Measurements from ENCODE around the gene CSF1R.

CSF1R gene

GRCh38 chr5:150085950-150086715 is at the start of gene CSF1R:
TSS of gene CSF1R (minus strand) at chr5:150086554. CDS start at chr5:150086427, 127 bp downstream.
- Histone ChIP-seq H3K27me3 (ENCODE audit: control insufficient read depth, insufficient read depth, low read length) (no peaks in the 10 kb centered on the region), H3K4me1 (ENCODE audit: control insufficient read depth, insufficient read depth, low read length) (no peaks in the 10 kb centered on the region), H3K36me3 (ENCODE audit: control insufficient read depth, insufficient read depth, low read length) (no peaks in the 10 kb centered on the region), H3K4me3 (ENCODE audit: low read length) (no peak within 1 kb of the TSS), H3K27ac (ENCODE audit: low read depth, low read length) (peak within 1 kb of the TSS; percentile 14), H3K9ac (ENCODE audit: low read length) (no peak within 1 kb of the TSS)

- no peaks in the 10 kb centered on the region for H3K27me3 ChIP-seq (ENCODE audit: control insufficient read depth, insufficient read depth, low read length)
- no peak overlapping the region for H3K27ac ChIP-seq (ENCODE audit: low read depth, low read length)
- H3K4me1 ChIP-seq (ENCODE audit: control insufficient read depth, insufficient read depth, low read length): peaks cover 32% of the 10 kb centered on the region
- H3K4me3 ChIP-seq (ENCODE audit: low read length): no peak overlapping the region
- H3K36me3 ChIP-seq (ENCODE audit: control insufficient read depth, insufficient read depth, low read length): no peaks in the 10 kb centered on the region
- no peak overlapping the region for H3K9ac ChIP-seq (ENCODE audit: low read length)
These were observed 49.4 kb upstream of the CSF1R start for GRCh38 chr5:150135557-150136304.

GRCh38 chr5:150134198-150134588 is 47.8 kb upstream of the CSF1R start:
- Histone ChIP-seq H3K9ac (ENCODE audit: low read length) (no peak overlapping the region), H3K27me3 (ENCODE audit: control insufficient read depth, insufficient read depth, low read length) (no peaks in the 10 kb centered on the region), H3K4me3 (ENCODE audit: low read length) (no peak overlapping the region), H3K27ac (ENCODE audit: low read depth, low read length) (no peak overlapping the region), H3K36me3 (ENCODE audit: control insufficient read depth, insufficient read depth, low read length) (peaks cover 4% of the 10 kb centered on the region), H3K4me1 (ENCODE audit: control insufficient read depth, insufficient read depth, low read length) (peaks cover 21% of the 10 kb centered on the region)

GRCh38 chr5:150133581-150134197 is 47.3 kb upstream of the CSF1R start:
- H3K36me3 ChIP-seq (ENCODE audit: control insufficient read depth, insufficient read depth, low read length): peaks cover 6% of the 10 kb centered on the region
- H3K4me1 ChIP-seq (ENCODE audit: control insufficient read depth, insufficient read depth, low read length): peaks cover 16% of the 10 kb centered on the region
- H3K4me3 ChIP-seq (ENCODE audit: low read length): no peak overlapping the region
- H3K27me3 ChIP-seq (ENCODE audit: control insufficient read depth, insufficient read depth, low read length): no peaks in the 10 kb centered on the region
- H3K27ac ChIP-seq (ENCODE audit: low read depth, low read length): no peak overlapping the region
- H3K9ac ChIP-seq (ENCODE audit: low read length): no peak overlapping the region

GRCh38 chr5:150132740-150133139 is 46.4 kb upstream of the CSF1R start:
- H3K36me3 ChIP-seq (ENCODE audit: control insufficient read depth, insufficient read depth, low read length): peaks cover 6% of the 10 kb centered on the region

GRCh38 chr5:150131978-150132694 is 45.8 kb upstream of the CSF1R start:
- no peaks in the 10 kb centered on the region for H3K27me3 ChIP-seq (ENCODE audit: control insufficient read depth, insufficient read depth, low read length)
- peaks cover 3% of the 10 kb centered on the region for H3K4me1 ChIP-seq (ENCODE audit: control insufficient read depth, insufficient read depth, low read length)
- H3K36me3 ChIP-seq (ENCODE audit: control insufficient read depth, insufficient read depth, low read length): peaks cover 6% of the 10 kb centered on the region
- H3K4me3 ChIP-seq (ENCODE audit: low read length): no peak overlapping the region
- H3K27ac ChIP-seq (ENCODE audit: low read depth, low read length): no peak overlapping the region
- no peak overlapping the region for H3K9ac ChIP-seq (ENCODE audit: low read length)

More at GRCh38 chr5:150132740-150133139, 46.4 kb upstream of the CSF1R start:
- no peak overlapping the region for H3K9ac ChIP-seq (ENCODE audit: low read length)
- H3K4me1 ChIP-seq (ENCODE audit: control insufficient read depth, insufficient read depth, low read length): peaks cover 7% of the 10 kb centered on the region
- H3K4me3 ChIP-seq (ENCODE audit: low read length): no peak overlapping the region
- H3K27ac ChIP-seq (ENCODE audit: low read depth, low read length): no peak overlapping the region
- H3K27me3 ChIP-seq (ENCODE audit: control insufficient read depth, insufficient read depth, low read length): no peaks in the 10 kb centered on the region

GRCh38 chr5:150131461-150131860 is 45.1 kb upstream of the CSF1R start:
- no peak overlapping the region for H3K27ac ChIP-seq (ENCODE audit: low read depth, low read length)
- peaks cover 3% of the 10 kb centered on the region for H3K4me1 ChIP-seq (ENCODE audit: control insufficient read depth, insufficient read depth, low read length)
- H3K27me3 ChIP-seq (ENCODE audit: control insufficient read depth, insufficient read depth, low read length): no peaks in the 10 kb centered on the region
- H3K4me3 ChIP-seq (ENCODE audit: low read length): no peak overlapping the region
- no peak overlapping the region for H3K9ac ChIP-seq (ENCODE audit: low read length)
- peaks cover 6% of the 10 kb centered on the region for H3K36me3 ChIP-seq (ENCODE audit: control insufficient read depth, insufficient read depth, low read length)

- Histone ChIP-seq H3K27me3 (ENCODE audit: control insufficient read depth, insufficient read depth, low read length) (no peaks in the 10 kb centered on the region), H3K4me3 (ENCODE audit: low read length) (no peak overlapping the region), H3K4me1 (ENCODE audit: control insufficient read depth, insufficient read depth, low read length) (peaks cover 3% of the 10 kb centered on the region), H3K9ac (ENCODE audit: low read length) (no peak overlapping the region), H3K27ac (ENCODE audit: low read depth, low read length) (no peak overlapping the region), H3K36me3 (ENCODE audit: control insufficient read depth, insufficient read depth, low read length) (peaks cover 6% of the 10 kb centered on the region)
These were observed 44.2 kb upstream of the CSF1R start for GRCh38 chr5:150130493-150130922.

GRCh38 chr5:150129813-150130492 is 43.6 kb upstream of the CSF1R start:
- peaks cover 3% of the 10 kb centered on the region for H3K4me1 ChIP-seq (ENCODE audit: control insufficient read depth, insufficient read depth, low read length)
- H3K27ac ChIP-seq (ENCODE audit: low read depth, low read length): no peak overlapping the region
- H3K9ac ChIP-seq (ENCODE audit: low read length): no peak overlapping the region
- no peaks in the 10 kb centered on the region for H3K27me3 ChIP-seq (ENCODE audit: control insufficient read depth, insufficient read depth, low read length)
- peaks cover 6% of the 10 kb centered on the region for H3K36me3 ChIP-seq (ENCODE audit: control insufficient read depth, insufficient read depth, low read length)
- H3K4me3 ChIP-seq (ENCODE audit: low read length): peak overlapping the region; percentile 44

- H3K27ac ChIP-seq (ENCODE audit: low read depth, low read length): no peak overlapping the region
- H3K36me3 ChIP-seq (ENCODE audit: control insufficient read depth, insufficient read depth, low read length): peaks cover 6% of the 10 kb centered on the region
- no peaks in the 10 kb centered on the region for H3K27me3 ChIP-seq (ENCODE audit: control insufficient read depth, insufficient read depth, low read length)
- H3K4me3 ChIP-seq (ENCODE audit: low read length): peak overlapping the region; percentile 44
- H3K4me1 ChIP-seq (ENCODE audit: control insufficient read depth, insufficient read depth, low read length): peaks cover 3% of the 10 kb centered on the region
- H3K9ac ChIP-seq (ENCODE audit: low read length): no peak overlapping the region
These were observed 43.1 kb upstream of the CSF1R start for GRCh38 chr5:150129454-150129812.

GRCh38 chr5:150126921-150127265 is 40.5 kb upstream of the CSF1R start:
- peaks cover 6% of the 10 kb centered on the region for H3K36me3 ChIP-seq (ENCODE audit: control insufficient read depth, insufficient read depth, low read length)
- no peaks in the 10 kb centered on the region for H3K4me1 ChIP-seq (ENCODE audit: control insufficient read depth, insufficient read depth, low read length)
- no peak overlapping the region for H3K27ac ChIP-seq (ENCODE audit: low read depth, low read length)

More at GRCh38 chr5:150126921-150127265, 40.5 kb upstream of the CSF1R start:
- Histone ChIP-seq H3K9ac (ENCODE audit: low read length) (no peak overlapping the region), H3K27me3 (ENCODE audit: control insufficient read depth, insufficient read depth, low read length) (no peaks in the 10 kb centered on the region), H3K4me3 (ENCODE audit: low read length) (no peak overlapping the region)

Measured in rectal smooth muscle tissue (tissue), 1 donor.